AG20443 (cell line): Measurements from ENCODE around the gene ETS1.

Experiments used
- DNase-seq: peaks from one replicate; pipeline ENCODE4 v3.0.0; 2012; ENCODE audit warnings: low spot score, mixed read lengths

The ETS1 gene

DNA sequence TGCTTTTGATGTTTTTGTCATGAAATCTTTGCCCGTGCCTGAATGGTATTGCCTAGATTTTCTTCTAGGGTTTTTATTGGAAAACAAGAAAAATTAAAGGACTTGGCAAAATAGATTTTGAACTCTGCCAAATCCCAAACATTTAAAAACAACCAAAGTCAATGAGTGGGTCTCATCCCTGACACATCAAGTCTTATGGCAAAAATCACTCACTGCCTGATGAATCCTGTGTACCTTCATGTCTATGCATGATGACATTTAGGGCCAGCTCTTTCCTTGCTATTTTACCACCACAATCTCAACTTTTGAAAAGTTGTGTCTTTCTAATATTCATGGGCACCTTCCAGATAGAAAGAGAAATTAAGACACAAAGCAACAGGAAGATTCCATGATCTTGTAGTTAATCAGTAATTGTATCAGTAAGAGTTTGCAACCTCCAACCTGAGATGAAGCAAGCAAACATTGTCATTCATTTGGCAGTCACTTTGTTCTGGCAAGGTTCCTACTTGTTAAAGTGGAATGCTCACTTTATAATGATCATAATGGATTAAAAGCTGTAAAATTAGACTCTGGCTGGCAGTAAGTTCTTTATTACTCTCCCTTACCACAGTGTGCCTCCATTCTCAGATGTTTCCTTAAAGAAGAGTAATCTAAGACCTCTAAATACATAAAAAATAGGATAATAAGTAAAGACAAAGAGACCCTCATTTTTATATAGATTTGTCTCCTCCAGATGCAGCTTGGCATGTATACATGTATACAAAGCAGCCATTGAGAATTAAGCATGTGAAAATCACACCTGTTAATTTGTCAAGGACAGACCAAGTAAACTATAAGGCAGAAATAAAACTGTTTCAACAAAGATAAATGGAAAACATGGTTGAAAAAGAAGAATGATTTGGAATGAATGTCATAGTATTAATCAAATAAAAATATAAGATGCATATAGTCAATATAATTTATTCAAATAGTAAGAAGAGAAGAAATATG lies 51.6 kb downstream of the ETS1 start:
- DNase-seq, result no peak

DNA sequence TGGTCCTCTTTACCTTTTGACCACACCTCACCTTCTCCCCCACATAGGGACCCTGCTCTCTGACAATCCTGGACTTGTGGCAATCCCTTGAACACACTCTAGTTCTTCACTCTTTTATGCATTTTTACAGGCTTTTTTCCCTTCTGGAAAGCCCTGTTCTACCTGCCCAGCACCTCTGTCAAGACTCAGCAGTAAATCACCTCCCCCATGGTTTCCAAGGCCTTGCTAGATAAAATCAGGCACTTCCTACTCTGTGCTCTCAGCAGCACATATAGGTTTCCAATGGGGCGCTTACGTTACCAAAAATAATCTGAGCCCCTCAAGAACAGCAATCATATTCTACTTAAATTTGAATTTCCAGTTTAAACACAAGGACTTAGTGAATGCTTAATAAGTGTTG lies 53.9 kb downstream of the ETS1 start:
- no peak for DNase-seq

DNA sequence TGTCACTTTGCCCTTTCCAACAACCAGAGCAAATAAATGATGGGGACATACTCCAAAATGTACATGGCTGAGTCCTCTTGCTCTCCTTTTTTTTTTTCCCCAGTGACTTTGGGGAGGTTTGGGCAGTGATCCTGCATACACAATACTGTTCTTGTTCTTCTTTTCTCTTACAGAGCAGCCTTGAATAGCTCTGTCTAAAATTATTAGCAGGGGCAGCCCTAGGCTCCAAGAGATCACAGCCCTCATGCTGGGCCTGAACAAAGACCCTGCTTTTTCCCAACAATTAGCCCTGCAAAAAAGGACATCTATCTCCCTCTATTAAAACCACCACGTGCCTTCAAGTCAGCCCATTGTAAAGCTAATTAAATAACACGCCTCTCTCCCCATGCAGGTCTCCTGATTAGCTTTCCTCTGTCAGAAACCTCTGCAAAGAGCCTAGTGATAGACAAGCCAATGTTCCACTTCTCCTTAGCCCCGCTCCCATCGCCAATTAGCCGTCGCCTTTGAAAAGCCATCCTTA lies 54.7 kb downstream of the ETS1 start:
- DNase-seq, result no peak

DNA sequence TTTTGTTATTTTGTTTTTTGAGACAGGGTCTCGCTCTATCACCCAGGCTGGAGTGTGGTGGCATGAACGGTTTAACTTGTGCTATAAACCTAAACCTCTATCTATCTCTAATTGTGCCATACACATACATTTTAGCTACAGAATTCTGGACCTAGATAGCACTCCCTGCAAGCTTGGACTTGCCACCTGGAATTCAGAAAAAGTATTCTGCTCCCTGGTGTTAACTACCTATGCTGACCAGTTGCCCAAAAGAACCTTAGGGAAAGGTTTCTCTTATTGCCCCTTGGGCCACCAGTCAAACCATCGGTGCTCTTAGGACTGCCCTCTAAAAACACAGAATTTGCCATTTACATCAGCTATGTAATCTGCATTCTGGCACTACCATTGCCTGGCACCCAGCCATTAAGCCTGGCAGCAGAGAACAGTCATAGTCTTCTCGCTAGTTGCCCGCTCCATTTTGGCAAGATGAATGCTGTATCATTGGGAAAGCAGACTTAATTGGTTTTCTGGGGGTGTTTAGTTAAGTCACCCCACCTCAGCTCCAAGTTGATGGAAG lies 55.3 kb downstream of the ETS1 start:
- no peak for DNase-seq

DNA sequence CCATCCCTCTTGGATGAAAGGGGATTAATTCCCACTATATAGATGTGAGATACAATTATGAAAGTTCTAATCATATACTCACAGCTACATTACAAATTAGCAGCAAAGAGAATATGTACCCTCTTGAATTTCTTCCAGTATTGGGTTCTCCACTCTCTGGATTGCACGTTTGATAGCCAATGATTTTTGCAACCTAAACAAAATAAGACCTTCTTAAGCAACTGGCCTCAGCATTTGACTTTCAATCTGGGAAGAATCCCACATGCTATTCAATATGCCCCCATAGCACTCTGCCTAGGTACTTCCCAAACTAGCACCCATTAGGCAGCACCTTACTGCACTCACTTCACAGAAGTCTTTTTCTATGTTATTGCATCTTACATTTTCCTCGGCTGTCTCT lies 55.8 kb downstream of the ETS1 start:
- DNase-seq, result no peak

DNA sequence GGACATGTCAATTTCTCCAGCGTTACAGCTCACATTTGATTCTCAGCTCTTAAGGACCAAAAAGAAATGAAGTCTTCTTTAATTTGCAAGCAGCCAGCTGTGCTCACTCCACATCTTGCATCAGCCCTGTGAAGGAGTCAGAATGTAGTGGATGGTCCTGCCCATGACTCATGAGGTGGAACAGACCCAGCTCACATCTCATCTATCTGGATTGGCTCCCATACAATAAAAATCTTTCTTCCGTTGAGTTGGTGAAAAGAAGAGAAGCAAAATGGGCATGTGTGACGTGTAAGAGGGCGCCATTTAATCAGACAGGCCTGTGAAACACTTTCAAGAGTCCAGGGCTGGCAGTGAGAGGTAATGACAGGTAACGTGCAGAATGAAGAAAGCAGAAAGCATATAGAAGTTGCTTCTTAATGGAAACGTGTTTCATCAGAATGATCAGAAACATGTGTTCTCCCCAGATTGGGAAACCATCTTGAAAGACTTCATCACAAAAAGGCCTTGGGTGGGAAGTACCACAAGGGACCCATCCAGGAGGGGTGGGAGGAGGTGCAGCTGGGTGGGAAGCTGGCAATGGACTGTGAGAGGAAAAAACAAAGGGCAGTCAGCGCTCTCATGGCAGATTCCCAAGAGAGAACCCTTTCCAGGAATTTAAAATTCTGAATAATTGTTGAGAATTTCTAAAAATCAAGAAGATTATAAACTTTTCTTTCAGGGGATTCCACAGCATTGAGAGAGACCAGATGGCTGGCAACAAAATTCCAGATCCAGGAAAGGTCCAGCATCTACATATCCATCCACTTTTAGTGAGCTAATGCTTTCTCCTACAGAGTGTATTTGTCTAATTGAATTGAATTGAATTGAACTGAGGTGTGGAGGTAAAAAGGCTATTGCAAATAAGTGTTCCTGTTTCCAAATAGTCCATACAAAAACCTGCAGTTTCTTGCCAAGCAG lies 57.0 kb downstream of the ETS1 start:
- DNase-seq, result peak; percentile 91

DNA sequence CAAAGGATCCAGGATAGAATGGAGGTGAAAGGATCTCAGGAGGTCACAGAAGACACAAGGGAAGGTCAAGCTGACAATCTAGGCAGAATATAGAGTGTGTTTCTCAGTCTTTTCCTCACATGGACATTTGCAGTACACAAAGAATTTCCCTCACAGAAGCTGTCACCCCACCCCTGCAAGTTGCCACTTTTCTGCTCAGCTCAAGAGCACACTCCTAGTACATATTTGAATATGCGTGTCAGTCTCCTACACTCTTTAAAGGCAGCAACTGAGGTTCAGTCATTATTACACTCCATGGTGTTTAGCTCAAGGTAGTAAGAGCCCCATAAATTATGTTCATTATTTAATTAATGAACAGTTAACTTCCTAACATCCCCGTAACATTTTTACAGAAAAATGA lies 59.1 kb downstream of the ETS1 start:
- no peak for DNase-seq

DNA sequence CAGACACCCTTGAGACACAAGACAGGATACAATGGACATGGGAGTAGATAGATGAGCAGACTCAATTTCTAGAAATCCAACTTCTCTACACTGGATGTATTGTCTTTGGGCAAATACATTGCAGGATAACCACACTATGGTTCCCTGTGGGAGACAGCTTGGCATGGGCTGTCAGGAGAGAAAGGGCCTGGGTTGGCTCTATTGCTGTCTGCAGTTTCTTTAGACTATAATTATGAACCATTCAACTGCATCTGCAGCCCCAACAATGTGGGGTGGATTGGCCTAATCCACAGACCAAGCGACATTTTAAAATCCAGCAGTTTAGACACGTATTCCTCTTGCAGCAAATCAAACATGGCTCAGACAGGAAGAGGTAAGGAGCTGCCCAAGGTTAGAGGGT lies 60.3 kb downstream of the ETS1 start:
- no peak for DNase-seq

DNA sequence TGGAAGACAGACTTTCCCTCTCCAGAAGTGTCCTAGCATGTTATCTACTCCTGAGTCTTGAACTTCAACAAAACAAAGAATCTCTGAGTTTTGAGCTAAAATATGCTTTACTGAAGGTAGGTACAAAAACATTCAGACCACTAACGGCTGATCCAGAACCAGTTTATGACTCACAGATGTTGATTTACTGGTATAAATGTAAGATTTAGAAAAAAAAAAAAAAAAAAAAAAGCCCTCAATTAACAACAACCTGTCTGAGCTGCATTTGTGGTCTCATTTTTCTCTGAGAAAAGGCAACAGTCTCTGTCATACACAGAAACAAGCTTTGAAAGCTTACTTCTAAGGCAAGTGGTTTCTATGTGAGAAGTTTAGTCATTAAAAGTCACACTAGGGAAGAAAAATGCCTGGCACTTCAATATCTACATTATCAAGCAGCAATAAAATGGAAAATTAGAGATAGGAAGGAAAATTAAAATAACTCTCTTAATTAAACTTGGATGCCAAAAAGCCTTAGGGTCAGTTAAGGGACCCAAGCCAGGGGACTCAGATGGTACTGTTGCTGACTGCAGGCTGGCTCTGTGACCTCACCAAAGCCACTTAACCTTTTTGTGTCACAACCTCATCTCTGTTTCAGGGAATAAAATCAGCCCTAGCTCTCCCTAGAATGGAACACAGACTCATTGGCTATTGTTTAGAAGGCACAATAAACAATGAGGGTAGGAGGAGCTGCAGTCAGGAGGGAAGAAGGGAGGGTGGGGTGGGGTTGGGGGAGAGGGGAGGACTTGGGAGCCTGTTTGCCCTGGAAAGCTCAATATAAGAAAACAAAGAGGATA lies 61.7 kb downstream of the ETS1 start:
- DNase-seq, result no peak

DNA sequence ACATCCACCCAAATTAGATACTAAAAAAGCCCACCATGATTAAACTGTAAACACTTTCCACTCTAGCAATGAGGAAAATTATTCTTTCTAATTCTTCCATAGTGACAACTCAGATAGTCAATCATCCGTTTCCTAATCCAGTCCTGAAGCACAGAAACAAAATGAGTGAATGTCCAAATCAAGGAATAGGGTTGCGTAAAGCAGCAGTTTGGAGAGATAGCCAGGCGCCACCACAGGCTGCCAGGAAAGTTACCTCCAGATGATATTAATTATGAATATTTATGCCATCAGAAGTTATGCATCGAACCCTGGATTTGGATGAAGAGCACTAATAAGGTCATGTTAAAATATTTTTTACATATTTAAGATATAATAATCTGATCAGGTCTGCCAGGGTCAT lies 63.2 kb downstream of the ETS1 start:
- DNase-seq, result peak; percentile 21

DNA sequence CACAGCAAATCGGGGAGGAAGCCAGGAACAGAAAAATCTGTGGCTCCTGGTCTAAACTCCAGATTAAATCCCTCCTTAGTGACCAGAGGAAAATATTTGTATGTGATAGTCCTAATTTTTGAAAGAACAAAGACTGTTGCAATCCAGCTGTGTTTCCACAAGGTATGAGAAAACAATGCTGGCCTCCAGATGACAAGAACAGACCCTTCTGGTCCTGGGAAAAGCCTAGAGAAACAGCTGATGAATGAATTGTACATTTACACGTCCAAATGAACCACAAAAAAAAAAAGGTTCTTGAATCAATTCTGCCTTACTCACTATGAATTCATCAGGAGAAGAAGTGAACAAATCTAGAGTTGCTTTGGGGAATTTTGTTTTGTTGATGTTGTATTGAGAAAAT lies 63.7 kb downstream of the ETS1 start:
- DNase-seq, result peak; percentile 25

DNA sequence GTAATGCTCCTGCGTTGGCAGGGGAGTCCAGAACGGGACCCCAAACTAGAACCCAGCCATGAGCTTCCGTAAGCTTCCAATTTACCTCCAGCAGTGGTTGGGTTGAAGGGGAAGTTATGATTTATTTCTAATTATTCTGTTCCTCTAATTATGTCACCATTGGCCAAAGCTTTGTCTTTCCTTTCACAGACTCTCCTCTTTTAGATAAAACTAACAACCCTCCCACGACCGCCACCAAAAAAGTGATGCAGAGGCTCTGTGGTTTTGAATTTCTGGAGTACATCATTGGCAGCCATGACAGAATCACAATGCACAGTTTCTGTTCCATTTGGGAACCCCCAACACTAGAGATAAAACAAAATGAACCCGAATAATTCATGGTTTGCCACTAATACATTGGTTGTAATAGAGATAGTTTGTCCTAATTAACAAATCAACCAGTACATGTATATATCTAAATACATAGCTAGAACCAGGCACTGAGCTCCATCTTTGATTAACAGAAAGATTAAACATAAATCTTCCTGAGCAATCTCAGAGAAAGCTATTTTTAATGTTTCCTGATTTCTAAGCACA lies 64.3 kb downstream of the ETS1 start:
- DNase-seq, result no peak

DNA sequence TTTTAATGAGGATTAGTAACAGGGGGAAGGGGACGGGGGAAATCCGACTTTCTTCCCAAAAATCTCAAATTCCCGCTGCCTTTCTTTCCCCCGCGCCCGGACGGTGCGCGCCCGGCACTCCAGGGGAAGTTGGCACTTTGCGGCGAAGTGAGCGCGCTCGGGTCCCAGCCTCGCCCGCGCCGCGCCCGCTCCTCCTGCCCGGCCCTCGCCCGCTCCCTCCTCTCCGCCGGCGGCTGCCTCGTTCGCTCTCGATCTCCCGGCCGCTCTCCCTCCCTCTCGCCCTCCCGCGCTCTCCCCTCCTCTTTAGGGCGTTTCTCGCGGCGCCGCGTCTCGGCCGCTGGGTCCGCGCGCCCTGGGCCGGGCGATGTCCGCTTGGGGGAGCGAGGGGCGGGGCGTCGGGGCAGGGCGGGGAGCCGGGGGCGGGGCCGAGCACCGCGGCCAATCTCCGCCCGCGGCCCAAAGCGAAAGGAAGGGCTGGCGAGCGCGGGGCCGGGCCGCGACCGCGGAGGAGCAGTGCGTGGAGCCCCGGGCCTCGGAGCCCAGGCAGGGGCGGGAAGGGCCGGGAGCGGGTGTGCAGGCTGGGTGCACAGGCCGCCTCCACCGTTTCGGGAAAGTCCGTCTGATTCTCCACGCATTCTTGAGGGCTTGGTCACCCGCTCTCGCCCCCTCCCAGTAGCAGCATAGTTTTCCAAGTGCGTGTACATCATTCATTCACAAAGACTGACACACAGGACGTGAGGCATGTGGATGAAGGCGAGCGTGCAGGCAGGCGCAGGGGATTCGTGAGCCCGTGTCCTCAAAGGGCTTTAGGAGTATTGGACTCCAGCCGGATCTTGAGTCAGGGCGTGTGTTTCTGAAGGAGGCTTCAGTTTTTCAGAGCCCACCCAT lies 65.1 kb downstream of the ETS1 start:
- DNase-seq, result peak; percentile 94

DNA sequence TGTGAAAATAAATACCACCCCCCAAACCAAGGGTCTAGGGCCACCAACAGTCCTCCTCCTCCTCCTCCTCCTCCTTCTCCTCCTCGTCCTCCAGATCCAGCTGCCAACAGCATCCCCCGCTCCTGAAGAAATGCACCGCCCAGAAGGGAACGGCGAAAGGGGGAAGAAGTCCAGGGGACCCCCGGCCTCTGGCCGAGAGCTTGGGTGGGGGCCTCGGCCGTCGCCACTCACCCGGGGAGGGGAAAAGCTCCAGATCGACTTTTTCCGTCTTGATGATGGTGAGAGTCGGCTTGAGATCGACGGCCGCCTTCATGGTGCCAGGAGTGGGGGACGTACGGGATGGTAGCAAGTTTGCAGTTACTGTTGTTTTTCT lies 65.7 kb downstream of the ETS1 start:
- peak; percentile 30 for DNase-seq

DNA sequence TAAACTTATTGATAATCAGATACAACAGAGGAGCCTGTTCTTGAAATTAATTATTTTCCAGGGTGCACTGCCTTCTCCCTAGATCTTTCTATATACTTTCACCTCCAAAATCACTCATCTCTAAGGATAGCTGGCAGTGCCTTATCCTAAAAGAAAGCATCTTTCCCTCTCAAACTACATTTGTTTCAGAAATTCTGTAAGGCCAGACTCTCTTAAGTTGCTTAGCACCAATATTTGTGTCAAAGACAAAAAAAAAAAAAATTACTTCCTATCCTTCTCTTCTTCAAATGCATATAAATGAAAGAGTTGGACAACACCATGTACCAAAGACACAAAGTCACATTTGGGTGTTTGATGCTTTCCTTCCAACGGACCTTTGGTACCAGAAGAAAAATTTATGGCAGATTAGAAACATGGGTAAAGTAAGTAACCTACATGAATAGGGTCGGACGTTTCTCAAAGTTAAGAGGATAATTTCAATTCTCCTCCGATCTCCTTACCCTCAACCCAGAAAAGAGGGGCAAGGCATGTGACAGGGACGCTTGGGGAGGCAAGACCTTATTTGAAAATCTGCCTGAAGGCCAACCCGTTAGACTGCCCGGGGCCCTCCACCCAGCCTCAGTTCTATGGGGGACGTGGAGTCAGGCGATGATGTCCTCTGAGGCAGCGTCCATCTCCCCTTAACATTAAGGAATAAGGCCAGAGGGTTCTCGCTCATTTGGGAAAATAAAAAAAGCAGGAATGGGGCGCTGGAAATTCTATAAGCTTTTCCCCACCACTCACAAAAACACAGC lies 66.3 kb downstream of the ETS1 start:
- peak; percentile 21 for DNase-seq

DNA sequence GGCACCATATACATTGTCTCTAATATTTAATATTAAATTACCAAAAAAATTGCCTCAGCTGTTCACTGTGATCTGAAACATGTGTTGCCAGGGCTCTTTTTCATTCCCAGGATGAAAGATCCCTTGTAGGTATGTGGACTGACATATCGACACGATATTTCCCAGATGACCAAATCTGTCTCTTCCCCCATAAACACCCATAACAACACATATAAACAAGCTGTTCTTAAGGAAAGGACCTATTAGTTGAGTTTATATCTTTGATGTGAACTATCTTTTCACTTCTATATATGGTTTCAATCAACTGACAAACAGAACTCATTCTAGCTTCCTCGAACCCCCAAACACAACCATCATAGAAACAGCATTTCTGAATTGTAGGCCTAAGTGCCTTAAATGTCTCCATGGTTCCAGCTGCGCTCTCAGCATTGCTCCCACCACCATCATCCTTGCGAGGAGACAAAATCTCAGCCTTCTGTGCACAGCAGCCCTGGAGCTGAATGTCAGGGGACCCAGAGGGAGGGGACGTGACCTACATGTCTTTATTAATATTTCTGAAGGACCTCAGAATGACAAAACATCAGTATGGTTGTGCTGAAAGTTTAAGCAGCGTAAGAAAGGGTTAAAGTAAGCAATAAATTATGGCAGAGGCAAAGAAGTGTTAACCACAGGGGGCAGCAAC lies 67.0 kb downstream of the ETS1 start:
- no peak for DNase-seq

DNA sequence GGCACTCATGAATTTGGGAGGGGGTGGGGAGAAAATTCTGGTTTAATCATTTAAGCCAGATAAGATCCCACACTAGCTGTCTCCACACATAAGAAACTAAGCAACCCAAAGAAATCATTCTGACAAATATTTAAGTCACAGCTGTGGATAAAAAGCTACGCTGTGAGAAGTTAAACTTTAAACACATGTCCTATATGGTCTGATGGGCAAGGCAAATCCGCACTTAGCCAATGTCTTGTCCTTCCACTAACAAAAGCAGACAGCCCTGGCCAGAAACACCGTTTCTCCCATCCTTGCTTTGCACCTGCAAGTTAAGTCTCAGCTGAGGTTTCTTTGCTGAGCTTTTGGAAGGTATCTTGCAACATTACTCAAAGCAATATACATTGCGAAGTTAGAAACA lies 68.0 kb downstream of the ETS1 start:
- no peak for DNase-seq

DNA sequence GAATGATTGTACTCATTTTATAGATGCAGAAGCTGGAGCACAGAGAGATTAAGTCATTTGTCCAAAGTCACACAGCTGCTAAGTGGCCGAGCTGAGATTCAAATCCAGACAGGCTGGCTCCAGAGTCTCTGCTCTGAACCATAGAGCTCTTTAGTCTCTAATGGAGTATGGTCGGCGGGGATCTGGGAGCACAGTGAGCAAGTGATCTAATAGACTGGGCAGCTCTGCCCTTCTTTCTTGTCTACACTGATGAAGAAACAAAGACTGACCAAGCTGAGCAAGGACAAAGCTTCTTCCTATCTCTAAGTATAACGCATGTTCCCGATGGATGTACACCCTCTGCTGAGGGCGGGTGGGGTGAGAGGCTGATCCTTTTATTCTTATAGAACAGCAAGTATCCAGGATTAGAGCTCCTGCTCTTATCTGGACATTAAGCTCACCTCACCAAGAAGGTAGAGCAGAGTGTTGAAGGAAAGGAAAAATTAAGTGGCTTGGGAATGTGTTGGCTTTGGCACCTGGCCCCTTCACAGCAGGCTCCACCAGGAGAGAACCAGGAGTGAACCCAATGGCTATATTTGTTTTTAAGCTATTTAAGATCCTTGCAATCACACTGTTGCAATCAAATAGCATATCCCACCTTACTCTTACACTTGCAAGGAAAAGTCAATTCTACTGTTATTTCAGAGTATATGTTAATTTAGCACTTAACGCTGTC lies 68.7 kb downstream of the ETS1 start:
- DNase-seq, result no peak
